ENCODE results near the gene SMG6. TPM values are rescaled to one million over a fixed set of nuclear protein-coding genes. Genes with fewer than 3 reads are reported as not detected.
A peak's percentile ranks its signal among the peaks of the same experiment; 100 is the strongest.

The SMG6 gene
- polyA plus RNA-seq, 1 of the 3 experiments (the other 2 are of a cell fraction) = 15.7 TPM

GRCh38 chr17:2092253-2092652, 211.3 kb downstream of the SMG6 start:
- Histone ChIP-seq H3K79me2 (ENCODE audit: insufficient read depth) (peaks cover 6% of the 10 kb centered on the region; the same call in 1 of the 2 replicates), H4K20me1 (ENCODE audit: insufficient read depth) (no peaks in the 10 kb centered on the region), H3F3A (replicated peaks; ENCODE audit: insufficient read depth) (peaks cover 16% of the 10 kb centered on the region), H3K9me2 (no peaks in the 10 kb centered on the region), H3K4me1 (ENCODE audit: control insufficient read depth in 1 of 2, insufficient read depth in 2 of 2, low read depth in 1 of 2, low read length in 1 of 2) (peaks cover 24 to 41% of the 10 kb centered on the region in 2 experiments; a peak in 3 of 4 replicates), H3K9me3 (no peaks in the 10 kb centered on the region), H3K36me3 (replicated peaks in 1 of 2; ENCODE audit: control insufficient read depth in 1 of 2, insufficient read depth in 2 of 2, low read length in 1 of 2) (no peaks in the 10 kb centered on the region), H3K9ac (no peak overlapping the region), H3K27me3 (ENCODE audit: insufficient read depth) (no peaks in the 10 kb centered on the region), H3K4me3 (ENCODE audit: low read depth in 2 of 2, low read length in 1 of 2) (no peak overlapping the region), H3K4me2 (no peak overlapping the region), H3K27ac (ENCODE audit: low read depth in 2 of 2, low read length in 1 of 2) (0 out of 4 replicates have a peak overlapping the region, but pooled peaks of 1 of the 2 experiments have one; percentile 78), H2AFZ (ENCODE audit: low read depth) (no peak overlapping the region)
- TF ChIP-seq ZBTB33 (IDR thresholded peaks at IDR 0.05; ENCODE audit: borderline replicate concordance, low read depth) (no peak), TAF1 (IDR thresholded peaks at IDR 0.05; ENCODE audit: borderline replicate concordance, low read depth, low read length) (no peak), YY1 (IDR thresholded peaks at IDR 0.05; ENCODE audit: low read depth) (no peak), RXRA (IDR thresholded peaks at IDR 0.05; ENCODE audit: borderline replicate concordance, low read depth) (no peak), USF2 (IDR thresholded peaks at IDR 0.05; ENCODE audit: borderline replicate concordance, low read depth, low read length) (no peak), FOSL2 (IDR thresholded peaks at IDR 0.05; ENCODE audit: borderline replicate concordance, low read depth) (no peak), MEF2A (IDR thresholded peaks at IDR 0.05; ENCODE audit: borderline replicate concordance, low read depth) (no peak), EP300 (IDR thresholded peaks at IDR 0.05; ENCODE audit: borderline replicate concordance in 1 of 2, low read depth in 1 of 2, low read length in 1 of 2) (no peak), EZH2phosphoT487 (IDR thresholded peaks at IDR 0.05; ENCODE audit: borderline replicate concordance, low read depth) (no peak)
- TF ChIP-seq, protein P1, sequence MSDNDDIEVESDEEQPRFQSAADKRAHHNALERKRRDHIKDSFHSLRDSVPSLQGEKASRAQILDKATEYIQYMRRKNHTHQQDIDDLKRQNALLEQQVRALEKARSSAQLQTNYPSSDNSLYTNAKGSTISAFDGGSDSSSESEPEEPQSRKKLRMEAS (IDR thresholded peaks at IDR 0.05; ENCODE audit: low read depth) = no peak
- TF ChIP-seq, protein P2, sequence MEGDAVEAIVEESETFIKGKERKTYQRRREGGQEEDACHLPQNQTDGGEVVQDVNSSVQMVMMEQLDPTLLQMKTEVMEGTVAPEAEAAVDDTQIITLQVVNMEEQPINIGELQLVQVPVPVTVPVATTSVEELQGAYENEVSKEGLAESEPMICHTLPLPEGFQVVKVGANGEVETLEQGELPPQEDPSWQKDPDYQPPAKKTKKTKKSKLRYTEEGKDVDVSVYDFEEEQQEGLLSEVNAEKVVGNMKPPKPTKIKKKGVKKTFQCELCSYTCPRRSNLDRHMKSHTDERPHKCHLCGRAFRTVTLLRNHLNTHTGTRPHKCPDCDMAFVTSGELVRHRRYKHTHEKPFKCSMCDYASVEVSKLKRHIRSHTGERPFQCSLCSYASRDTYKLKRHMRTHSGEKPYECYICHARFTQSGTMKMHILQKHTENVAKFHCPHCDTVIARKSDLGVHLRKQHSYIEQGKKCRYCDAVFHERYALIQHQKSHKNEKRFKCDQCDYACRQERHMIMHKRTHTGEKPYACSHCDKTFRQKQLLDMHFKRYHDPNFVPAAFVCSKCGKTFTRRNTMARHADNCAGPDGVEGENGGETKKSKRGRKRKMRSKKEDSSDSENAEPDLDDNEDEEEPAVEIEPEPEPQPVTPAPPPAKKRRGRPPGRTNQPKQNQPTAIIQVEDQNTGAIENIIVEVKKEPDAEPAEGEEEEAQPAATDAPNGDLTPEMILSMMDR (IDR thresholded peaks at IDR 0.05) = no peak
- CTCF ChIA-PET = interaction anchor here (5.2 kb wide), 1 partner anchor 152 kb away, joined by 35 read pairs; no protein-coding TSS in a partner anchor
- POLR2A ChIA-PET = no interaction called here
- no peak for DNase-seq
- WGBS (ENCODE audit: low lambda C conversion rate) = 96% methylated on average over 4 of the region's 4 CpGs
